HG03159 (cell line): Measurements from ENCODE around the gene GNG12.

ENCODE experiments used
- ATAC-seq: cut with Tn5 transposase; IDR thresholded peaks from one replicate; pipeline ENCODE4 v1.9.1; 2021; ENCODE audit warnings: mild to moderate bottlenecking, moderate library complexity; ENCODE audit not compliant: unreplicated experiment

The GNG12 gene

GRCh38 chr1:67788238-67788790 lies 45.0 kb downstream of the GNG12 start:
- no peak for ATAC-seq

GRCh38 chr1:67787746-67788145 lies 45.5 kb downstream of the GNG12 start:
- no peak for ATAC-seq

GRCh38 chr1:67785847-67786753 lies 47.2 kb downstream of the GNG12 start:
- ATAC-seq = no peak

- no peak for ATAC-seq
Measured at GRCh38 chr1:67784545-67785186, 48.6 kb downstream of the GNG12 start.

GRCh38 chr1:67780637-67781036 lies 52.6 kb downstream of the GNG12 start:
- ATAC-seq = no peak

GRCh38 chr1:67777440-67777839 lies 55.8 kb downstream of the GNG12 start:
- ATAC-seq = no peak

- no peak for ATAC-seq
Measured at GRCh38 chr1:67777016-67777415, 56.3 kb downstream of the GNG12 start.

- ATAC-seq = no peak
Measured at GRCh38 chr1:67773462-67773861, 59.8 kb downstream of the GNG12 start.

GRCh38 chr1:67771749-67772148 lies 61.5 kb downstream of the GNG12 start:
- ATAC-seq = no peak

- ATAC-seq = no peak
Measured at GRCh38 chr1:67771152-67771551, 62.1 kb downstream of the GNG12 start.

GRCh38 chr1:67769633-67770256 lies 63.5 kb downstream of the GNG12 start:
- no peak for ATAC-seq

GRCh38 chr1:67768480-67768879 lies 64.8 kb downstream of the GNG12 start:
- no peak for ATAC-seq

GRCh38 chr1:67767103-67767782 lies 66.0 kb downstream of the GNG12 start:
- ATAC-seq = no peak

- no peak for ATAC-seq
Measured at GRCh38 chr1:67766141-67766978, 66.9 kb downstream of the GNG12 start.

GRCh38 chr1:67764633-67765032 lies 68.6 kb downstream of the GNG12 start:
- ATAC-seq = no peak

- ATAC-seq = no peak
Measured at GRCh38 chr1:67761730-67762129, 71.5 kb downstream of the GNG12 start.

- ATAC-seq = no peak
Measured at GRCh38 chr1:67761091-67761490, 72.2 kb downstream of the GNG12 start.

GRCh38 chr1:67760030-67760821 lies 73.0 kb downstream of the GNG12 start:
- ATAC-seq = peak; percentile 99

- ATAC-seq = peak; percentile 23
Measured at GRCh38 chr1:67759692-67760029, 73.6 kb downstream of the GNG12 start.
